Right lung (tissue), 5 donors: Measurements from ENCODE around the gene SUFU. TPM values are rescaled to one million over a fixed set of nuclear protein-coding genes. Genes with fewer than 3 reads are reported as not detected.
A peak's percentile ranks its signal among the peaks of the same experiment; 100 is the strongest.

Experiments used
- DNase-seq, 2 donors: peaks; one replicate each; pipeline ENCODE4 v3.0.0-alpha.2; 2013
- polyA plus RNA-seq, 5 donors: library from polyadenylated mRNA; unstranded; fragments of 120-200 nt; gene quantifications; one replicate each; pipeline versions ENCODE4 v1.2.1 to v1.2.3, GENCODE V29; 2013; ENCODE audit warnings: inconsistent platforms in 1 of 5, low replicate concordance in 1 of 5; ENCODE audit not compliant: insufficient read length in 5 of 5, insufficient read depth in 1 of 5

Gene SUFU
- polyA plus RNA-seq, 5 donors: 22.0 to 29.7 (median 27.2) TPM

DNA sequence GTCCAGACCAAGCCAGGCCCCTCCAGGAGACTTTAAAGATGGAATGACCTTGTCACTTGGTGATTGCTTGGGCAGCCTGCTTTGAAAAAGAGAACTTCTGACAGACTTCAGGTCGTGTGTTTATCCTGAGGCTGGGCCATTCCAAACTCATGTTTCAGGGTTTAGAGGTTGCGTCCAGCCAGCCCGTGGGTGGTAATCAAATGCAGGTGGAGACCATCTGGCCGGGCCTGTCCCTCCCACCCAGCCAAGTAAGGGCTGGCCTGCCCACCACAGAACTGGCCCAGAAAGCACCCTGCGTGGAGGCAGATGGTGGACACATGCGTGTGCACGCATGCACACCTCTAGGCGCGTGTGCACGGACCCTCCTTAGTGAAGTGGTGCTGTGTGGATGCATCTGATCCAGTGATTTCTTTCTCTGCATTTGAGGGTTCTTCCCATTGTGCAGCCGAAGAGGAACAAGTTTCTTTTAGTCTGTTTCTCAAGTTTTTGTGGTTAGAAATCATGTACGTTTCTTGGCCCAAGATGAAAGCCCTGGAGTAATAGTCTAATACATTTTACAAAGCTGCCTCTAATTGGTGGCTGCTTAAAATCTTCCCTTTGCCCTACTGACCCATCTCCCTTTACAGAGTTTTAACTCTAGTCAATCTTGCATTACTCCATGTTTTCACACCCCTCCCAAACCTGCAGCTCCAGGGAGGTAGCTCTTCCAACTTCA lies 43.0 kb downstream of the SUFU start:
- DNase-seq: no peak

DNA sequence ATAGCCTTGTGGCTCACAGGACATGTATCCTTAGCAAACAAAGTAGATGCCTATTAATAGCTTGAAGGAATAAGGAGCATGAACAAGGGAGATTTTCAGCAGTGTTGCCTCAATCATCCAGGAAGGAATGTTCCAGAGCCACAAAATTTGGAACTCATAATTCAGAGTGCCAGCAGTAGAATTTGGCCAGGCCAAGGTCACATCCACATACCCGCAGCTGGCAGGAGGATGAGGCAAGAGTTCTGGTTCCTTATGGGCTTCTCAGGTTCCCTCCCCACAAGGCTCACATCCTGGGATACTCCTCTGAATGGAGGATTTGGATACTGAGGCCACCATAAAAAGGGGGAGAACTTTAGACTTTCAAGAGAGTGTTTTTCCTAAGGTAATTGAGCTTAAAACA lies 45.8 kb downstream of the SUFU start:
- no peak for DNase-seq

DNA sequence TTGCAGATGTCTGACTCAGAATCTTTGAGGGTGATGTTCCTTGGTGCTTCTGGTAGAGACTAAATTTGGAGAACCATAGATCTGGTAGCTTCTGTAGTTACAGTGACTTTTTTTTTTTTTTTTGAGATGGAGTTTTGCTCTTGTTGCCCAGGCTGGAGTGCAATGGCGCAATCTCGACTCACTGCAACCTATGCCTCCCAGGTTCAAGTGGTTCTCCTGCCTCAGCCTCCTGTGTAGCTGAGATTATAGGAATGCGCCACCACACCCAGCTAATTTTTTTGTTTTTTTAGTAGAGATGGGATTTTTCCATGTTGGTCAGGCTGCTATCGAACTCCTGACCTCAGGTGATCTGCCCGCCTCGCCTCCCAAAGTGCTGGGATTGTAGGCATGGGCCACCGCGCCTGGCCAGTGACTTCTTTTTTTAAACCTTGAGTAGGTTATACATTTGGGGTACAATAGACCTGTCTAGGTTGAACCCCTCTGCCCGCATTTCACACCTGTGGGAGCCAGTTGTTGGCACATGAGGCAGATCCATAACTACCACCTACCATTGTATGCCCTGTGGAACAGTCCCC lies 47.0 kb downstream of the SUFU start:
- no peak for DNase-seq

DNA sequence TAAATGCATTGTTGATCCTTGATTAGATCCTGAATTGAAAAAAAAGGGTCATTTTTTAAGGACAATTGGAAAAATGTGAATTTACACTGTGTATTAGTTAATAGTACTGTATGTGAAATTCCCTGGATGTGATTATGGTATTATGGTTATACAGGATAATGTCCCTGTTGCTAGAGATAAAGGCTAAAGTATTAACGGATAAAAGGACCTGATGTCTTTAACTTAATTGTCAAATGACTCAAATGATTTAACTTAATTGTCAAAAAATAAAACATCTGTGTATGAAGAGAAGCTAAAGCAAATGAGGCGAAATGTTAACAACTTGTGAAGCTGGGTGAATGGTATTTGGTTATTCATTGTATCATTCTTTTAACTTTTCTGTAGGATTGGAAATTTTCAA lies 48.8 kb downstream of the SUFU start:
- DNase-seq: no peak

DNA sequence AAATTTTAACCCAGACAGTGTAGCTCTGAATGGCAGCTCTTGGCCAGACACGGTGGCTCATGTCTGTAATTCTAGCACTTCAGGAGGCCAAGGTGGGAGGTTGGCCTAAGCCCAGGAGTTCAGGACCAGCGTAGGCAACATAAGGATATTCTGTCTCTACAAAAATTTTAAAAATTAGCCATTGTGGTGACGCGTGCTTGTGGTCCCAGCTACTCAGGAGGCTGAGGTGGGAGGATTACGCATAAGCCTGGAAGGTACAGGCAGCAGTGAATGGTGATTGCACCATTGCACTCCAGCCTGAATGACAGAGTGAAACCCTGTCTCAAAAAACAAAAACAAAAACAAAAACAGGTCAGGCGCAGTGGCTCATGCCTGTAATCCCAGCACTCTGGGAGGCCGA lies 50.0 kb downstream of the SUFU start:
- DNase-seq: no peak

GRCh38 chr10:102554531-102554930 lies 50.8 kb downstream of the SUFU start:
- no peak for DNase-seq

DNA sequence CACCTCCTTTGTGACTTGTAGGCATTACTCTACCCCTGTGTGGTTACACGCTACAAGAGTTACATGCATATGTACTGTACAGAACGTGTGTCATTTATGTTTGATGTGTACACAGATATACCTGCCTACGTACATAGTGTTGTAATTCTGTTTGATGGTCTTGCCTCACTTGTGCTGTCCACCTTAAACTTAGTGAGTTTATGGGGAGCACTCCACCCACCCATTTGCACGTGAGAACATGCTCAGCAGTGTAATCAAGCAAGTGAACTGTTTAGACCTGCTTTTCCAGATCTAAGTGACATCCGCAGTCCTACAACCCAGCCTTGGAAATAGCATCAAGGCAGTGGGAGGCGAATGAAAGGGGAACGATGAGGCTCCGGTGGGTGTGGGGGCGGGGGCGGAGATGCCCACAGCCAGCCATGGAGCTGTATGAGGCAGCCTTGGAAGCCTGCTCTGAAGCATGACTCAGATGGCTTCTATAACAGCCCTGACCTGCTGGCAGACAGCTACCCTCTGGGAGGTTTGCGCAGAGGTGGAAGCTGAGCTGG lies 52.1 kb downstream of the SUFU start:
- DNase-seq: no peak

GRCh38 chr10:102557569-102557968 lies 53.8 kb downstream of the SUFU start:
- DNase-seq: no peak

- DNase-seq: no peak
Measured at GRCh38 chr10:102559764-102560163, 56.0 kb downstream of the SUFU start.

DNA sequence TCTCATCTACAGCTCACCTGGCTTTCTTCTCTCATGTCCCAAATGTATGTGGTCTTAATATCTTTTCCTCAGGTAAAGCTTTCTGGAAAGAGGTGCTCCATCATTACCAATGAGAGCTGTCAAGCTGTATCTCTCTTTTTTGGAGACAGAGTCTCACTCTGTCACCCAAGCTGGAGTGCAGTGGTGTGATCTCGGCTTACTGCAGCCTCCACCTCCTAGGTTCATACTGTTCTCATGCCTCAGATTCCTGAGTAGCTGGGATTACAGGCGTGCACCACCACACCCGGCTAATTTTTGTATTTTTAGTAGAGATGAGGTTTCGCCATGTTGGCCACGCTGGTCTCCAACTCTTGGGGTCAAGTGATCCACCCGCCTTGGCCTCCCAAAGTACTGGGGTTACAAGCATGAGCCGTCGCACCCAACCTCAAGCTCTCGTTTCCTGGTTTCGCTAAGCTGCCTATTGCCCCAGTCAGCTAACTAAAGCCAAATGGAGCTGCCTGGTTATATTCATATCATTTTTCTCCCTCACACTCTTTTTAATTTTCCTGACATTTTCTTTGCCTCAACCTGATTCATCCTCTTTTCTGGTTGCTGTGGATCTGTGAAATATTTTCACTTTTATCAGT lies 60.5 kb downstream of the SUFU start:
- no peak for DNase-seq

- no peak for DNase-seq
Measured at GRCh38 chr10:102565793-102566192, 62.0 kb downstream of the SUFU start.

DNA sequence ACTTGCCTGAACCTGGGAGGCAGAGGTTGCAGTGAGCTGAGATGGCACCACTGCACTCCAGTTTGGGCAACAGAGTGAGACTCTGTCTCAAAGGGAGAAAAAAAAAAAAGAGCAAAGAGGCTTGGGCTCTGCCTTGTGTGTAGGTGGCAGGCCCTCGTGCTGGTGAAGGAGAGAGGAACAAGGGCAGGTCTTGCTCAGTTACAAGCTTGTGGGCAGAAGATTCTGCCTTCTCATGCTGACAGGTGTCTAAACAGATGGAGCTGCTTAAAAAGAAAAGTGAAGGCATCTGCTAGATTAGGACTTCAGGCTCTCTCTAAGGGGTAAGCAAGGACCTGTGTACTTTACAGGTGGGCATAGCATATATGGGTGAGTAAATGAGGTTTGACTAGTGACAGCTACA lies 75.0 kb downstream of the SUFU start:
- no peak for DNase-seq

- peak in 1 of 2 donors; percentile 42 for DNase-seq
Measured at GRCh38 chr10:102579328-102579727, 75.6 kb downstream of the SUFU start.

GRCh38 chr10:102580230-102580629 lies 76.5 kb downstream of the SUFU start:
- DNase-seq: no peak

DNA sequence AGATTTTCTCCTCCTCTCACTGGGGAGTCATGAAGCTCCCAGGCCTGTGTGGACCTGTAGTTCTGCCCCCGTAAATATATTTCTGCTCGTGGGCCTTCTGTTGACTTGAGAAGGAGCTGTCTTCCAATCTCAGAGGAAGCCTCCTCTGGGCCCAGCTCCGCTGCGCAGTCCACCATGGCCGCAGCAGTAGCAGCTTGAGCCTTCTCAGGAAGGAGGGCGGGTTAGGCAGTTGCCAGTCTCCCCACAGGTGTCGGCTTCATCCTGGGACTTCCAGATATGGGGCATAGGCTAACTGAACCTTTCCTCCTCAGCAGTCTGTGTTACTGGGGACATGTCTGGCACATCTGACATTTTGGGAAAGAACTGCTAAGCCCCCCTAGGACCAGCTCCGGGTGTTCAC lies 77.6 kb downstream of the SUFU start:
- DNase-seq: no peak

GRCh38 chr10:102581981-102582580 lies 78.3 kb downstream of the SUFU start:
- no peak for DNase-seq

- peak; percentile 77 to 87 for DNase-seq
Measured at GRCh38 chr10:102583435-102584417, 80.0 kb downstream of the SUFU start.

- no peak for DNase-seq
Measured at GRCh38 chr10:102585026-102585425, 81.3 kb downstream of the SUFU start.

GRCh38 chr10:102586858-102587257 lies 83.1 kb downstream of the SUFU start:
- no peak for DNase-seq

DNA sequence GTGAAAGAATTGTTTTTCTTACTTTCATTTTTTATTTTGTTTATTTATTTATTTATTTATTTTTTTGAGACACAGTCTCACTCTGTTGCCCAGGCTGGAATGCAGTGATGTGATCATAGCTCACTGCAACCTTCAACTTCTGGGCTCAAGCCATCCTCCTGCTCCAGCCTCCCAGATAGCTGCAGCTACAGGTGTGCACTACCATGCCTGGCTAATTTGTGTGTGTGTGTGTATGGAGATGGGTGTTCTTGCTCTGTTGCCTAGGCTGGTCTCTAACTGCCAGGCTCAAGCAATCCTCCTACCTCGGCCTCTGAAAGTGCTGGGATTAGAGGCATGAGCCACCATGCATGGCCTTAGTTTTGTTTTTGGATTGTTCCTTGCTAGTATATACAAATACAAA lies 85.1 kb downstream of the SUFU start:
- DNase-seq: no peak

- DNase-seq: no peak
Measured at GRCh38 chr10:102593074-102593803, 89.5 kb downstream of the SUFU start.
